AG09319 (cell line): ENCODE results near the gene ALKBH1.
"Not testable (repeated sequence)": the region's sequence is repeated elsewhere in the genome, so short reads cannot be mapped to it uniquely, and the experiment has no call there.

ENCODE experiments used
- DNase-seq: peaks from one replicate; pipeline ENCODE4 v3.0.0-alpha.2; 2010; ENCODE audit warnings: low read depth; ENCODE audit errors: extremely low read depth
- TF ChIP-seq, protein P1 (sequence below): IDR thresholded peaks from 2 replicates; pipeline ENCODE4 v1.5.1; 2011; ENCODE audit warnings: low read depth, mild to moderate bottlenecking, inconsistent platforms, low read length, moderate library complexity

ALKBH1 gene

DNA sequence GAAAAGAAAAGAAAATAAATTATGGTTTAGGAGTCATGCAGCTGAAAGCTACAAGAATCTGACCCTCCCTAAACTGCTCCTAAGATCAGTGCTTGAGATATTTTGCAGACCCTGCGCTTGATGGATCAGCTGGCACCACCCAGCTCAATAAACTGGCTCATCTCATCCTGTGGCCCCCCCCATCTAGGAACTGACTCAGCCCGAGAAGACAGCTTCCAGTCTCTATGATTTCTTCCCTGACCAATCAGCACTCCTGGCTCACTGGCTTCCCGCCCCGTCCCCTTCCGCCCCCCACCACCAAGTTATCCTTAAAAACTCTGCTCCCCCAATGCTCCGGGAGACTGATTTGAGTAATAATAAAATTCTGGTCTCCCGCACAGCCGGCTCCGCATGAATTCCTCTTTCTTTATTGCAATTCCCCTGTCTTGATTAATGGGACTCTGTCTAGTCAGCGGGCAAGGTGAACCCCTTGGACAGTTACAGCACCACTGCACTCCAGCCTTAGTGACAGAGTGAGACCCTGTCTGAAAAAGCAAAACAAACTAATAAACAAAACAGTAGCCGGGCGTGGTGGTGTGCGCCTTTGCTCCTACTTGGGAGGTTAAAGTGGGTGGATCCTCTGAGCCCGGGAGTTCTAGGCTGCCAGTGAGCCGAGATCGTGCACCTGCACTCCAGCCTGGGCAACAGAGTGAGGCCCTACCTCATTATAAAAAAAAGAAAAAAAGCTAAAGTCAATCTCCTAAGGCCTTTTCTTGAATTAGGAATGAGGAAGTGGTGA is 66.9 kb downstream of the ALKBH1 start:
- TF ChIP-seq, protein P1, sequence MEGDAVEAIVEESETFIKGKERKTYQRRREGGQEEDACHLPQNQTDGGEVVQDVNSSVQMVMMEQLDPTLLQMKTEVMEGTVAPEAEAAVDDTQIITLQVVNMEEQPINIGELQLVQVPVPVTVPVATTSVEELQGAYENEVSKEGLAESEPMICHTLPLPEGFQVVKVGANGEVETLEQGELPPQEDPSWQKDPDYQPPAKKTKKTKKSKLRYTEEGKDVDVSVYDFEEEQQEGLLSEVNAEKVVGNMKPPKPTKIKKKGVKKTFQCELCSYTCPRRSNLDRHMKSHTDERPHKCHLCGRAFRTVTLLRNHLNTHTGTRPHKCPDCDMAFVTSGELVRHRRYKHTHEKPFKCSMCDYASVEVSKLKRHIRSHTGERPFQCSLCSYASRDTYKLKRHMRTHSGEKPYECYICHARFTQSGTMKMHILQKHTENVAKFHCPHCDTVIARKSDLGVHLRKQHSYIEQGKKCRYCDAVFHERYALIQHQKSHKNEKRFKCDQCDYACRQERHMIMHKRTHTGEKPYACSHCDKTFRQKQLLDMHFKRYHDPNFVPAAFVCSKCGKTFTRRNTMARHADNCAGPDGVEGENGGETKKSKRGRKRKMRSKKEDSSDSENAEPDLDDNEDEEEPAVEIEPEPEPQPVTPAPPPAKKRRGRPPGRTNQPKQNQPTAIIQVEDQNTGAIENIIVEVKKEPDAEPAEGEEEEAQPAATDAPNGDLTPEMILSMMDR: no peak
- DNase-seq: no peak

DNA sequence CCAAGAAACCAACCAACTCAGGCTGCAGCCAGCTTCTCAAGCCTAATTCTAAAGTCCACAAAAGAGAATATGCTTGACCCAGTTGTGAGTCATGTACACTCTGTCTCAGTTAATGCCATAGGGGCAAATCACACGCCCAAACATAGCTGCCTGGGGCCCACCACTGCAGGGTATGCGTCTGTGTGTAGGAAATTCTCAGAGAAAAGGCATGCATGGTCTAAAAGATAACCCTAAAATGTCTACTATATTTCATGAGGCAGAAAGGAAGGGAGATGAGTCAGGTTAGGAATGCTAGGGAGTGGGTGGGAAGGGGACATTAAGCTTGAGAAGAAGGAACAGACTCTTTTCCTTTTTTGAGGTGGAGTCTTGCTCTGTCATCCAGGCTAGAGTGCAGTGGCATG is 69.1 kb downstream of the ALKBH1 start:
- no peak for DNase-seq

DNA sequence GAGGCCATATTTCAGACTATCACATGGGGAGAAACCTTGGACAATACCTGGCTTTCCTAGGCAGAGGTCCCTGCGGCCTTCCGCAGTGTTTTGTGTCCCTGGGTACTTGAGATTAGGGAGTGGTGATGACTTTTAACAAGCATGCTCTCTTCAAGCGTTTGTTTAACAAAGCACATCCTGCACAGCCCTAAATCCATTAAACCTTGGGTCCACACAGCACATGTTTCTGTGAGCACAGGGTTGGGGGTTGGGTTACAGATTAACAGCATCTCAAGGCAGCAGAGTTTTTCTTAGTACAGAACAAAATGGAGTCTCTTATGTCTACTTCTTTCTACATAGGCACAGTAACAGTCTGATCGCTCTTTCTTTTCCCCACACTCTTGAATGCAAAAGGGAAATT is 72.0 kb downstream of the ALKBH1 start:
- not testable (repeated sequence) for DNase-seq

More for the DNA sequence above, 69.1 kb downstream of the ALKBH1 start:
- TF ChIP-seq, protein P1: no peak

DNA sequence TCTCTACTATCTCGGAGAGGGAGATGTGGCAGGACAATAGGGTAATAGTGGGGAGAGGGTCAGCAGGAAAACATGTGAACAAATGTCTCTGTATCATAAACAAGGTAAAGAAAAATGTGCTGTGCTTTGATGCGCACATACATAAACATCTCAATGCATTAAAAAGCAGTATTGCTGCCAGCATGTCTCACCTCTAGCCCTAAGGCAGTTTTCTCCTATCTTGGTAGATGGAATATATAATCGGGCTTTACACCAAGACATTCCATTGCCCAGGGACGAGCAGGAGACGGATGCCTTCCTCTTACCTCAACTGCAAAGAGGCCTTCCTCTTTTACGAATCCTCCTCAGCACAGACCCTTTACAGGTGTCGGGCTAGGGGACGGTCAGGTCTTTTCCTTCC is 72.4 kb downstream of the ALKBH1 start:
- not testable (repeated sequence) for DNase-seq

DNA sequence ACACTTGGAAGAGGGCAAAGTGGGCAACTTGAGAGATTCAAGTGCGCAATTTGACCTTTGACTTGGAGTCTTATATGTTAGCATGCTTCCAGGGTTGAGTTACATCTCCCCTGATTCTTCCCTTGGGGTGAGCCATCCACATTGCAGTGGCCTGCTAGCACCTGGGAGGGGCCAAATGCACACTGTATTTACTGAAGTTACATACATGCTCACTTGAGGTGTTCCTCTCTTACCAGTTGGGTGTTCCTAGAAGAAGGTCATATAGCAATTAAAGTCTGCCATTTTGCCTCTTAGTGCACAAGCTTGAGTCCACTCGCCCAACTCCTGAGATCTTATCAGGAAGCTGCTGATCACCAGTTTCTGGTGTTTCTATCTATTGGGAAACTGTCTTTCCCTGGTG is 77.7 kb downstream of the ALKBH1 start:
- TF ChIP-seq, protein P1: no peak
- DNase-seq: no peak

DNA sequence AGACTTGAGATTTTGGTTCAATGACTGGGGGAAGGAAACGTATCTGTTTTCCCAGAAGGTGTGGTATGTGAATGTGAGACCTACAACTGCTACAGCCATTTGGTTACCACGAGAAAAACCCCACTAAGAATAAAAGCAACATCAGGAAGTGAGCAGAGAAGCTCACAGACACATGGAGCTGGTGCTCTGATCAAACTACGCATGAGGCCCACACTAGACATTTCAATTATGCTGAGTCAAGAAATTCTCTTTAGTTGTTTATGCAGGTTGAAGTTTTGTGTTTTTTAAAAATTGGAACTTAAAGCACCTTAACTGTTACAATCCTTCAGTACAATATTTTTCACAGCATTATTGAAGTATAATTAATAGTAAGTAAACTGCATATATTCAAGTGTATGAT is 82.5 kb downstream of the ALKBH1 start:
- TF ChIP-seq, protein P1: no peak
- no peak for DNase-seq

DNA sequence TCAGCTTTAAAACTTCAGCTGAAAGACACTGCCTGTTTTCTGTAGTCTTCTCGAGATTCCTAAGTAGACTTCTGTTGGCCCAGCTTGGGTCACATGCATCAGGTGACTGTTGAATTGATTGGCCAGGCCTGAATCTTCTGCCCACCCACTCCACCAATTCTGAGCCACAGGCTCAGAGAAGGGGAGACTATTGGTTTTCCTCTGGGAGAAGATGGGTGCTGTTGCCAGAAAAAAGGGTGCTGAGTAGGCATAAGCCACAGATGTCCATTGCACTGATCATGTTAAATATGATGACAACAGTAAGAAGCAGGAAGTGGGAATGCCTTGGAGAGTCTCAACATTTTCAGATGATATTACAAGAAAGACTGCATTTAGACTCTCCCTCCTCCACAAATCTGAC is 84.6 kb downstream of the ALKBH1 start:
- DNase-seq: no peak
- TF ChIP-seq, protein P1: no peak
